Measurements from ENCODE around the gene CYP2F1. TPM values are rescaled to one million over a fixed set of nuclear protein-coding genes. Genes with fewer than 3 reads are reported as not detected.

Gene CYP2F1
- total and polyA plus RNA-seq, 2 of the 13 experiments (the other 11 are each of a cell fraction or from before 2014, with no cell fraction given) = not detected

DNA sequence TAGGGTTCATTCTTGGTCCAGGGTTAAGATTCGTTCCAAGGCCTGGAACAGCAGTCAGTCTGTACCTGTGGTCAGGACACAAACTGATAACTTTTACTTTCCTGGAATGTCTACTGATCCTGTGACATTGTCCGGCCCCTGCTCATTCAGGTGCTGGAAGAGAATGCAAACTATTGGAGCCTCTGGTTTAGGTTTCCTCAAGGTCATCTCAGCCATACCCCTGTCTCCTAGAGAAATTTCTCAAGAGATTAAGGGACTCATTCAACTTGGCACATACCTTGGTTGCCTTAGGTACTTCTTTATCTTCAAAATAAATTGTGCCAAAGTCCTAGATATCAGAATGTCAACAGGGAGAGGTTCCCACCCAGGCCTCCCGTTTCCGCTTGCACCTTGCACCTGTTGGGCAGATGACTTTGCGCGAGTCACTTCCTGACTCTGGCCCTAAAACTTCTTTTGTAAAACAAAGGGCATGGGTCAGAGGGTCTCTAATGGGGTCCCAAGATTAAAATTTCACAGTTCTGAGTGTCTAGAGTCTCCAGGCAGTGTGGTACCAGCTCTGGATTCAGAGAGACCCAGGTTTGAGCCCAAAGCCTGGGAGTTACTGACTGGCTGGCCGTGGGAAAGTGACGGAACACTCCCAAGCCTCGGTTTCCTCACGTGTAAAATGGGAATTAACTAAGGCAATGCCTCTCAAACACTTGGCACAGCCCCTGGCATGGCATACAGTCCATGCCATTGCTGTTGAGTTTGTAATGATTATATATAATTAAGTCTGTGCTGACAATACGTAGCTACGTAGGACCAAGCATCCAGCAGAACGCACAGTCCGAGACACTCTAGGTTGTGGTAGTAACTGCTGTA is 52.9 kb downstream of the CYP2F1 start (continued):
- TF ChIP-seq SPEN (CRISPR knock-in tag; IDR thresholded peaks at IDR 0.05; ENCODE audit: low read depth) (no peak), RXRB (CRISPR knock-in tag; IDR thresholded peaks at IDR 0.05; ENCODE audit: borderline replicate concordance) (peak; percentile 61; the same call in 1 of the 2 replicates), TRIM24 (CRISPR knock-in tag; IDR thresholded peaks at IDR 0.05) (peak; percentile 23; the same call in 1 of the 2 replicates), MTA3 (CRISPR knock-in tag; IDR thresholded peaks at IDR 0.05) (no peak), ZNF431 (CRISPR knock-in tag; IDR thresholded peaks at IDR 0.05; ENCODE audit: borderline replicate concordance, low read depth) (0 out of 2 replicates have a peak, but pooled peaks have one; percentile 54), CEBPB (IDR thresholded peaks at IDR 0.05; ENCODE audit: borderline replicate concordance, low read depth, low read length) (no peak), ZBTB7B (CRISPR knock-in tag; IDR thresholded peaks at IDR 0.05) (peak; percentile 84), MEF2D (CRISPR knock-in tag; IDR thresholded peaks at IDR 0.05) (no peak), SAFB2 (CRISPR knock-in tag; IDR thresholded peaks at IDR 0.05; ENCODE audit: borderline replicate concordance, low read depth) (no peak), MEIS1 (CRISPR knock-in tag; IDR thresholded peaks at IDR 0.05; ENCODE audit: borderline replicate concordance) (no peak), ZMYM2 (CRISPR knock-in tag; IDR thresholded peaks at IDR 0.05) (peak; percentile 57; the same call in 1 of the 2 replicates), SOX6 (IDR thresholded peaks at IDR 0.05) (no peak), SOX6 (CRISPR knock-in tag; IDR thresholded peaks at IDR 0.05) (peak; percentile 62), BCL6 (CRISPR knock-in tag; IDR thresholded peaks at IDR 0.05) (peak; percentile 53), ZNF605 (CRISPR knock-in tag; IDR thresholded peaks at IDR 0.05) (peak; percentile 68; the same call in 1 of the 2 replicates), SAP130 (CRISPR knock-in tag; IDR thresholded peaks at IDR 0.05; ENCODE audit: low read depth) (peak; percentile 35; the same call in 1 of the 2 replicates), ELF3 (CRISPR knock-in tag; IDR thresholded peaks at IDR 0.05) (peak; percentile 85), PAF1 (CRISPR knock-in tag; IDR thresholded peaks at IDR 0.05) (no peak), NKX3-1 (CRISPR knock-in tag; IDR thresholded peaks at IDR 0.05) (no peak), ZNF430 (CRISPR knock-in tag; IDR thresholded peaks at IDR 0.05) (peak; percentile 69; the same call in 1 of the 2 replicates), FOXA3 (CRISPR knock-in tag; IDR thresholded peaks at IDR 0.05) (peak; percentile 82)
- TF ChIP-seq, protein P1, sequence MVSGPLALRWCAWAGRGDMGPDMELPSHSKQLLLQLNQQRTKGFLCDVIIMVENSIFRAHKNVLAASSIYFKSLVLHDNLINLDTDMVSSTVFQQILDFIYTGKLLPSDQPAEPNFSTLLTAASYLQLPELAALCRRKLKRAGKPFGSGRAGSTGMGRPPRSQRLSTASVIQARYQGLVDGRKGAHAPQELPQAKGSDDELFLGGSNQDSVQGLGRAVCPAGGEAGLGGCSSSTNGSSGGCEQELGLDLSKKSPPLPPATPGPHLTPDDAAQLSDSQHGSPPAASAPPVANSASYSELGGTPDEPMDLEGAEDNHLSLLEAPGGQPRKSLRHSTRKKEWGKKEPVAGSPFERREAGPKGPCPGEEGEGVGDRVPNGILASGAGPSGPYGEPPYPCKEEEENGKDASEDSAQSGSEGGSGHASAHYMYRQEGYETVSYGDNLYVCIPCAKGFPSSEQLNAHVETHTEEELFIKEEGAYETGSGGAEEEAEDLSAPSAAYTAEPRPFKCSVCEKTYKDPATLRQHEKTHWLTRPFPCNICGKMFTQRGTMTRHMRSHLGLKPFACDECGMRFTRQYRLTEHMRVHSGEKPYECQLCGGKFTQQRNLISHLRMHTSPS (CRISPR knock-in tag; IDR thresholded peaks at IDR 0.05; ENCODE audit: low read depth) = peak; percentile 41; the same call in 1 of the 2 replicates
- TF ChIP-seq, protein P2, sequence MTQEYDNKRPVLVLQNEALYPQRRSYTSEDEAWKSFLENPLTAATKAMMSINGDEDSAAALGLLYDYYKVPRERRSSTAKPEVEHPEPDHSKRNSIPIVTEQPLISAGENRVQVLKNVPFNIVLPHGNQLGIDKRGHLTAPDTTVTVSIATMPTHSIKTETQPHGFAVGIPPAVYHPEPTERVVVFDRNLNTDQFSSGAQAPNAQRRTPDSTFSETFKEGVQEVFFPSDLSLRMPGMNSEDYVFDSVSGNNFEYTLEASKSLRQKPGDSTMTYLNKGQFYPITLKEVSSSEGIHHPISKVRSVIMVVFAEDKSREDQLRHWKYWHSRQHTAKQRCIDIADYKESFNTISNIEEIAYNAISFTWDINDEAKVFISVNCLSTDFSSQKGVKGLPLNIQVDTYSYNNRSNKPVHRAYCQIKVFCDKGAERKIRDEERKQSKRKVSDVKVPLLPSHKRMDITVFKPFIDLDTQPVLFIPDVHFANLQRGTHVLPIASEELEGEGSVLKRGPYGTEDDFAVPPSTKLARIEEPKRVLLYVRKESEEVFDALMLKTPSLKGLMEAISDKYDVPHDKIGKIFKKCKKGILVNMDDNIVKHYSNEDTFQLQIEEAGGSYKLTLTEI (CRISPR knock-in tag; conservative IDR thresholded peaks at IDR 0.05) = no peak
- TF ChIP-seq, protein P3, sequence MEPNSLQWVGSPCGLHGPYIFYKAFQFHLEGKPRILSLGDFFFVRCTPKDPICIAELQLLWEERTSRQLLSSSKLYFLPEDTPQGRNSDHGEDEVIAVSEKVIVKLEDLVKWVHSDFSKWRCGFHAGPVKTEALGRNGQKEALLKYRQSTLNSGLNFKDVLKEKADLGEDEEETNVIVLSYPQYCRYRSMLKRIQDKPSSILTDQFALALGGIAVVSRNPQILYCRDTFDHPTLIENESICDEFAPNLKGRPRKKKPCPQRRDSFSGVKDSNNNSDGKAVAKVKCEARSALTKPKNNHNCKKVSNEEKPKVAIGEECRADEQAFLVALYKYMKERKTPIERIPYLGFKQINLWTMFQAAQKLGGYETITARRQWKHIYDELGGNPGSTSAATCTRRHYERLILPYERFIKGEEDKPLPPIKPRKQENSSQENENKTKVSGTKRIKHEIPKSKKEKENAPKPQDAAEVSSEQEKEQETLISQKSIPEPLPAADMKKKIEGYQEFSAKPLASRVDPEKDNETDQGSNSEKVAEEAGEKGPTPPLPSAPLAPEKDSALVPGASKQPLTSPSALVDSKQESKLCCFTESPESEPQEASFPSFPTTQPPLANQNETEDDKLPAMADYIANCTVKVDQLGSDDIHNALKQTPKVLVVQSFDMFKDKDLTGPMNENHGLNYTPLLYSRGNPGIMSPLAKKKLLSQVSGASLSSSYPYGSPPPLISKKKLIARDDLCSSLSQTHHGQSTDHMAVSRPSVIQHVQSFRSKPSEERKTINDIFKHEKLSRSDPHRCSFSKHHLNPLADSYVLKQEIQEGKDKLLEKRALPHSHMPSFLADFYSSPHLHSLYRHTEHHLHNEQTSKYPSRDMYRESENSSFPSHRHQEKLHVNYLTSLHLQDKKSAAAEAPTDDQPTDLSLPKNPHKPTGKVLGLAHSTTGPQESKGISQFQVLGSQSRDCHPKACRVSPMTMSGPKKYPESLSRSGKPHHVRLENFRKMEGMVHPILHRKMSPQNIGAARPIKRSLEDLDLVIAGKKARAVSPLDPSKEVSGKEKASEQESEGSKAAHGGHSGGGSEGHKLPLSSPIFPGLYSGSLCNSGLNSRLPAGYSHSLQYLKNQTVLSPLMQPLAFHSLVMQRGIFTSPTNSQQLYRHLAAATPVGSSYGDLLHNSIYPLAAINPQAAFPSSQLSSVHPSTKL (CRISPR knock-in tag; IDR thresholded peaks at IDR 0.05) = peak; percentile 72; the same call in 1 of the 2 replicates

Data from HepG2 (cell line).